C4-2B (cell line): Measurements from ENCODE around the gene ARHGAP42.

ENCODE experiments used
- H3K27ac ChIP-seq: fragments of 450-650 bp; 2 replicates; pipeline ENCODE4 v1.5.1; 2017
- ZFX ChIP-seq: fragments of 450-650 bp; IDR thresholded peaks from 2 replicates; pipeline ENCODE4 v1.6.1; 2017
- TF ChIP-seq, protein P1 (sequence below): fragments of 450-650 bp; conservative IDR thresholded peaks from 2 replicates; pipeline ENCODE4 v1.5.1; 2017; ENCODE audit warnings: mild to moderate bottlenecking

Gene ARHGAP42

DNA sequence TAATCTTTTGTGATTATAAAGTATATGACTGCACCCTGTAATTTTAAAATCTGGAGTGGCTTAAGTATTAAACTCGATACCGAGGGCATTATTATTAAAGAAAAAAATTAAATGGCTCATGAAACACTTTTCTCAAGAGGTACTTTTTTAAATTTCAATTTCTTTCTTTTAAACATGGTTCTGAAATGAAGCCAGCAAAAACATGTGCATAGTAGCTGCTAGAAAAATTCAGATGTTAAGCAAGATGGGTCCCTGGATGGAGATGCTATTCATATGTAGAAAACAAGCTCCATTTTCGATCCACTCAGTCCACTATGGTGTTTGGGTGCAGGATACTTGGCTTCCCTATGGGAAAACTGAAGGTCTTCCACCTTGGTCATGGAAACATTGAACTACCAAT is 253.0 kb downstream of the ARHGAP42 start:
- TF ChIP-seq, protein P1, sequence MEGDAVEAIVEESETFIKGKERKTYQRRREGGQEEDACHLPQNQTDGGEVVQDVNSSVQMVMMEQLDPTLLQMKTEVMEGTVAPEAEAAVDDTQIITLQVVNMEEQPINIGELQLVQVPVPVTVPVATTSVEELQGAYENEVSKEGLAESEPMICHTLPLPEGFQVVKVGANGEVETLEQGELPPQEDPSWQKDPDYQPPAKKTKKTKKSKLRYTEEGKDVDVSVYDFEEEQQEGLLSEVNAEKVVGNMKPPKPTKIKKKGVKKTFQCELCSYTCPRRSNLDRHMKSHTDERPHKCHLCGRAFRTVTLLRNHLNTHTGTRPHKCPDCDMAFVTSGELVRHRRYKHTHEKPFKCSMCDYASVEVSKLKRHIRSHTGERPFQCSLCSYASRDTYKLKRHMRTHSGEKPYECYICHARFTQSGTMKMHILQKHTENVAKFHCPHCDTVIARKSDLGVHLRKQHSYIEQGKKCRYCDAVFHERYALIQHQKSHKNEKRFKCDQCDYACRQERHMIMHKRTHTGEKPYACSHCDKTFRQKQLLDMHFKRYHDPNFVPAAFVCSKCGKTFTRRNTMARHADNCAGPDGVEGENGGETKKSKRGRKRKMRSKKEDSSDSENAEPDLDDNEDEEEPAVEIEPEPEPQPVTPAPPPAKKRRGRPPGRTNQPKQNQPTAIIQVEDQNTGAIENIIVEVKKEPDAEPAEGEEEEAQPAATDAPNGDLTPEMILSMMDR, result no peak
- no peak for TF ChIP-seq ZFX
- H3K27ac ChIP-seq, result no peak overlapping the region

DNA sequence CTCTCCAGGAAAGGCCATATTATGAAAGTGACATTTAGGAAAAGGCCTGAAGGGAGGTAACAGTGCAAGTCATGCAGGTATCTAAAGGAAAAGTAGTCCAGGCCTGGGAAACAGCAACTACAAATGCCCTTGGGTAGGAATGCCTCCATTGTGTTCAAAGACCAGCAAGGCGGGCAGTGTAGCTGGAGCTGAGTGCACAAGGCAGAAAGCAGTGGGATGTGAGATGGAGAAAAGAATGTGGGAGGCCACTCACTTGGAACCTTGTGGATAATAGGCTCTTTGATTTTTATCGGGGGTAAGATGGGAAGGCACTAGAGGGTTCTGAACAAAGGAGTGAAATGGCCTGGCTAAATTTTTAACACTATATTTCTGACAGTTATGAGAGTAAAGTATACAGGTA is 253.9 kb downstream of the ARHGAP42 start:
- TF ChIP-seq, protein P1, result no peak
- no peak for TF ChIP-seq ZFX
- H3K27ac ChIP-seq, result no peak overlapping the region

DNA sequence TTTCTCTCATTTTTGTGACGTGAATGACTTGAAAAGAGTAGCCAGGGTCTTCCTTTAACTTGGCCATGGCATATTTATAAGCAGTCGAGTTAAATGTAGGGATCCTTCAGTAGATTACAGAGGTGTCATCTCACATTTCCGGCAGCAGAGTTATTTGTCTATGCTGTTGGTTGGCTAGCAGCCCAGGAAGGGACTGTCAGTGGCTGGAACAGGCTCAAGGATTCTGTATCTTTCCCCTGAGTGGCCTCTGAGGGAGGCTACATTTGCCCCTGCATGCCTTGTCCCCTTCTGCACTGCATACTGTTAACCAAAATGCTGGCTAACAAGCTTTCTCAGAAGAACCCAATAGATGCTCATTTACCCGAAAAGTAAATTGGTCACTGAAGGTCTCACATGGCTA is 254.9 kb downstream of the ARHGAP42 start:
- no peak for TF ChIP-seq ZFX
- TF ChIP-seq, protein P1, result no peak
- H3K27ac ChIP-seq, result no peak overlapping the region

DNA sequence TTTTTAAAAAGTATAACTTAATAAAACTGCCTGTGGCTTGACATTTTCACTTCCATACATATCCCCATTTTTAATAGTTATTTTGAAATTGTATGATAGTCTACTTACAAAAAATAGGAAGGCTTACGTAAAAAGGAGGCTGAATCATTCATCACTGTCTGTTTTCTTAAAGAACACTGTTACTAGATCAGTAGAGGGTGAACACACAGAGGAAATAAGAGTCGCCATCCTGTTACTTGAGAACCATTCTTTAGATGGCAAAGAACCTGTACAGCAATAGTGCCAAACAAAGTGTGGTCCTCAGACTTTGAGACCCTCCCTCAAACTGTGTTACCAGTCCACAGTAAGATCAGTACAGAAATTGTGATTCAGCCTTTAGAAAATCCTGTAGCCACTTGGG is 261.8 kb downstream of the ARHGAP42 start:
- TF ChIP-seq, protein P1, result no peak
- no peak for TF ChIP-seq ZFX
- no peak overlapping the region for H3K27ac ChIP-seq

DNA sequence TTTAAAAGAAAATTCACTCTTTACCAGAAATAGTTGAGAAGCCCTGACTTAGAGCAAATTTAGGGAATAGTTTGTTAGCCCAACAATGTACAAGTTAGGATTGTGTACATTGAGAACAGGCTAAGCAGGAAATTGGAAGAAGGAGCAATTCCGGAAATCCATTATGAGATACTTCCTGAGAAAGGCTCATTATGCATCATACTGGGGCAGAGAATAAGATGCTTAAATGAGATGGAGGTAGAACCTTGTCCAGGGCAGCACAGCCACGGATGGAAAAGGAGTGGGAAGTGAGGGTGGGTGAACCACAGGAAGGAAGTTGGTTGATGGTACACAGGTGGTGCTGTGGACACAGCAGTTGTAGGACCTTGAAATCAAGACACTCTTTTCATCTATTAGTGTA is 262.4 kb downstream of the ARHGAP42 start:
- TF ChIP-seq, protein P1, result no peak
- TF ChIP-seq ZFX, result no peak
- no peak overlapping the region for H3K27ac ChIP-seq

DNA sequence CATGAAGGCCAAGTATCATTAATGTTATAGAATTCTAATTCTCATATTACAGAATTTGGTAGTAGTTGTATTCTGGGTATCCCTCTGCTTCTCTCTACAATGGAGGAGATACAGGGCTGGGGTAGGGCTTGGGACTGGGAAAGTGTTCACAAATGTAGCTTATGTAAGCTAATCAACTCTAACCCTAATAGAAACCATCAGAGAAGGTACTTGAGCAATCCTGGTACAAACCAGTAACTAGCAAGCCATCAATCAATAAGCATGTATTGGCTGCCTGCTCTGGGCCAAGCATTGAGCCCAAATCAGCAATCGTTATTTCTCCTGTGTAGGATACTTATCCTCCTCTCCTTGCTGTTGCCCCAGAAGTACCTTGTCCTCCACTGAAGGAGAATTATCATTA is 268.2 kb downstream of the ARHGAP42 start:
- no peak for TF ChIP-seq ZFX
- TF ChIP-seq, protein P1, result no peak
- H3K27ac ChIP-seq, result no peak overlapping the region

DNA sequence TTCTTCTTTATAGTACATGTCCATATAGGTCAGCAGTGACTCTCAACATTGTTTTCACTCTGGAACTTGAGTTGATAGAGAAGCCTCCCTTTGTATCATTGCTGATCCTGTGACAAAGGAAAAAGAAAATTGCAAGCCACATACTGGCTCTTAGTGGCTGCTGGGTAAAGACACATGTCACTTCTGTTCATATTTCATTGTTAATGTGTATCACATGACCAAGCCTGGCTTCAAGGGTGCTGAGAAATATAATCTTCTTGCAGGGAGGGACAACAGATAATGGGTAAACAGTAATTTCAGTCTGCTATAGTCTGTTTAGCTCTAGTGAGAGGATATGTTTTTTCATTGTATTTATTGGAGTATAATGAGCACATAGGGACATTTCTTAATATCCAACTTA is 269.3 kb downstream of the ARHGAP42 start:
- no peak for TF ChIP-seq ZFX
- TF ChIP-seq, protein P1, result no peak
- no peak overlapping the region for H3K27ac ChIP-seq
